Stimulated activated CD4-positive, alpha-beta T cell treated with anti-CD3 and anti-CD28 coated beads, Interleukin-12 subunit alpha, Interleukin-12 subunit beta, amount 100 ng/mL, for 48 hours (primary cell): ENCODE data around the gene MACROD1.

ENCODE experiments used
- DNase-seq, 3 donors: peaks; one replicate each; pipeline ENCODE4 v3.0.0-alpha.2; 2020; ENCODE audit warnings: low read depth in 2 of 3, low spot score in 1 of 3

MACROD1 gene

GRCh38 chr11:64018310-64018709 lies 147.6 kb downstream of the MACROD1 start:
- no peak for DNase-seq

- no peak for DNase-seq
These were observed 148.0 kb downstream of the MACROD1 start for GRCh38 chr11:64017945-64018224.

- DNase-seq, result no peak
These were observed 149.7 kb downstream of the MACROD1 start for GRCh38 chr11:64015935-64016845.

GRCh38 chr11:64015510-64015909 lies 150.4 kb downstream of the MACROD1 start:
- DNase-seq, result no peak

GRCh38 chr11:64014356-64014755 lies 151.6 kb downstream of the MACROD1 start:
- no peak for DNase-seq

- no peak for DNase-seq
These were observed 152.6 kb downstream of the MACROD1 start for GRCh38 chr11:64013141-64013896.

GRCh38 chr11:64011371-64011770 lies 154.5 kb downstream of the MACROD1 start:
- DNase-seq, result no peak

GRCh38 chr11:64010783-64011182 lies 155.1 kb downstream of the MACROD1 start:
- no peak for DNase-seq

GRCh38 chr11:64009710-64010109 lies 156.2 kb downstream of the MACROD1 start:
- DNase-seq, result no peak

- no peak for DNase-seq
These were observed 156.8 kb downstream of the MACROD1 start for GRCh38 chr11:64008914-64009633.

GRCh38 chr11:64008283-64008913 lies 157.5 kb downstream of the MACROD1 start:
- DNase-seq, result no peak

- DNase-seq, result no peak
These were observed 158.2 kb downstream of the MACROD1 start for GRCh38 chr11:64007629-64008282.

- no peak for DNase-seq
These were observed 158.7 kb downstream of the MACROD1 start for GRCh38 chr11:64007160-64007628.

- no peak for DNase-seq
These were observed 159.5 kb downstream of the MACROD1 start for GRCh38 chr11:64006398-64006797.

- no peak for DNase-seq
These were observed 160.2 kb downstream of the MACROD1 start for GRCh38 chr11:64005691-64006090.

GRCh38 chr11:64004590-64004984 lies 161.3 kb downstream of the MACROD1 start:
- no peak for DNase-seq

GRCh38 chr11:64003807-64004589 lies 161.9 kb downstream of the MACROD1 start:
- DNase-seq, result no peak

- DNase-seq, result no peak
These were observed 164.2 kb downstream of the MACROD1 start for GRCh38 chr11:64001484-64002420.
